Transverse colon (tissue), 4 donors: ENCODE data around the gene ACTN1. TPM values are rescaled to one million over a fixed set of nuclear protein-coding genes. Genes with fewer than 3 reads are reported as not detected.
A peak's percentile ranks its signal among the peaks of the same experiment; 100 is the strongest.

ENCODE experiments used
- DNase-seq: peaks from one replicate; pipeline ENCODE4 v3.0.0-alpha.2; 2019
- H3K27ac ChIP-seq, 4 donors: fragments of 200-600 bp; sonication (generic); 2 replicates each; pipeline ENCODE4 v1.5.1; 2016 to 2018; ENCODE audit warnings: inconsistent platforms in 4 of 4
- H3K27me3 ChIP-seq: fragments of 200-600 bp; sonication (generic); 2 replicates; pipeline ENCODE4 v1.5.1; 2017; ENCODE audit warnings: inconsistent platforms
- H3K36me3 ChIP-seq, 4 donors: fragments of 200-600 bp; sonication (generic); 2 replicates each; pipeline ENCODE4 v1.5.1; 2017 to 2019; ENCODE audit warnings: inconsistent platforms in 4 of 4
- H3K4me1 ChIP-seq, 4 donors: fragments of 200-600 bp; sonication (generic); 2 replicates each; pipeline ENCODE4 v1.5.1; 2017 to 2020; ENCODE audit warnings: inconsistent platforms in 4 of 4
- H3K4me3 ChIP-seq, 4 donors: fragments of 200-600 bp; sonication (generic); 1 replicate in 1 of 4; 2 replicates in 3 of 4; pipeline versions ENCODE4 v1.5.1 to v1.6.1; 2017 to 2019; ENCODE audit warnings: inconsistent platforms in 4 of 4
- H3K9me3 ChIP-seq, 2 donors: fragments of 200-600 bp; sonication (generic); 2 replicates each; pipeline ENCODE4 v1.5.1; 2017 to 2019; ENCODE audit warnings: inconsistent platforms in 2 of 2
- EP300 ChIP-seq: sonication (generic); formaldehyde crosslinking; IDR thresholded peaks from one replicate; pipeline ENCODE4 v1.6.1; 2017; ENCODE audit warnings: antibody characterized with exemption, low read depth
- POLR2A ChIP-seq: fragments of 450-650 bp; IDR thresholded peaks from one replicate; pipeline ENCODE4 v1.6.1; 2016; ENCODE audit warnings: antibody characterized with exemption, mild to moderate bottlenecking, moderate library complexity
- POLR2AphosphoS5 ChIP-seq, 3 donors: sonication (generic); formaldehyde crosslinking; IDR thresholded peaks; one replicate each; pipeline ENCODE4 v1.6.1; 2016; ENCODE audit warnings: antibody characterized with exemption in 3 of 3
- WGBS, 2 donors: methylation state at CpG; one replicate each; pipeline ENCODE4 v1.1.5; 2018; ENCODE audit warnings: low coverage in 1 of 2; 5-methylcytosine and 5-hydroxymethylcytosine counted together
- in situ Hi-C, 4 donors: fragments of 200-750 bp; cut with MboI; loops; one replicate each; pipeline versions ENCODE4 v1.15.0 to v1.15.1; 2017; ENCODE audit warnings: low sequenced_read_pairs in 3 of 4, low pct_ligation_motif_present in 1 of 4, low pct_unique_long_range_greater_than_20kb in 1 of 4
- intact Hi-C: fragments of 100-400 bp; cut with DNase I; formaldehyde crosslinking; loops from one replicate; pipeline ENCODE4 v1.15.1; 2023; ENCODE audit warnings: low total_unique reads
- total RNA-seq, 4 donors: library from RNA; depleted of rRNA; stranded (reverse); fragments of >200 nt; gene quantifications; one replicate each; pipeline ENCODE4 v1.1.0, GENCODE V29; 2016
- TF ChIP-seq, protein P1 (sequence below), 5 experiments: fragments of 200-600 bp in 3 of 5; fragments of 450-650 bp in 2 of 5; sonication (generic) in 3 of 5; IDR thresholded peaks; 1 replicate in 2 of 5; 2 replicates in 3 of 5; pipeline ENCODE4 v1.5.1; 2016 to 2017; ENCODE audit warnings: antibody characterized with exemption in 5 of 5, inconsistent platforms in 3 of 5, mild to moderate bottlenecking in 2 of 5, moderate library complexity in 1 of 5

ACTN1 gene
- total RNA-seq, 4 donors from 2014 or later, result 127 to 403 (median 197) TPM

GRCh38 chr14:68898248-68899032, 80.7 kb downstream of the ACTN1 start:
- no peak for DNase-seq
- Histone ChIP-seq H3K36me3 (peaks cover 0 to 26% (median 7%) of the 10 kb centered on the region in 4 donors), H3K27me3 (no peaks in the 10 kb centered on the region), H3K27ac (peak overlapping the region; percentile 16 to 85 (median 58)), H3K9me3 (no peaks in the 10 kb centered on the region), H3K4me3 (no peak overlapping the region), H3K4me1 (peaks cover 7 to 19% (median 11%) of the 10 kb centered on the region in 4 donors)
- TF ChIP-seq POLR2AphosphoS5 (IDR thresholded peaks at IDR 0.05), result peak in 1 of 3 donors; percentile 29
- no peak for TF ChIP-seq POLR2A
- WGBS, 2 donors, result 64 to 76% methylated on average over 7 to 12 of the region's 13 CpGs
- in situ Hi-C loops, result no loop called here
- intact Hi-C loops, result no loop called here

- TF ChIP-seq EP300 (no peak), POLR2AphosphoS5 (IDR thresholded peaks at IDR 0.05) (no peak), POLR2A (no peak)
- TF ChIP-seq, protein P1, sequence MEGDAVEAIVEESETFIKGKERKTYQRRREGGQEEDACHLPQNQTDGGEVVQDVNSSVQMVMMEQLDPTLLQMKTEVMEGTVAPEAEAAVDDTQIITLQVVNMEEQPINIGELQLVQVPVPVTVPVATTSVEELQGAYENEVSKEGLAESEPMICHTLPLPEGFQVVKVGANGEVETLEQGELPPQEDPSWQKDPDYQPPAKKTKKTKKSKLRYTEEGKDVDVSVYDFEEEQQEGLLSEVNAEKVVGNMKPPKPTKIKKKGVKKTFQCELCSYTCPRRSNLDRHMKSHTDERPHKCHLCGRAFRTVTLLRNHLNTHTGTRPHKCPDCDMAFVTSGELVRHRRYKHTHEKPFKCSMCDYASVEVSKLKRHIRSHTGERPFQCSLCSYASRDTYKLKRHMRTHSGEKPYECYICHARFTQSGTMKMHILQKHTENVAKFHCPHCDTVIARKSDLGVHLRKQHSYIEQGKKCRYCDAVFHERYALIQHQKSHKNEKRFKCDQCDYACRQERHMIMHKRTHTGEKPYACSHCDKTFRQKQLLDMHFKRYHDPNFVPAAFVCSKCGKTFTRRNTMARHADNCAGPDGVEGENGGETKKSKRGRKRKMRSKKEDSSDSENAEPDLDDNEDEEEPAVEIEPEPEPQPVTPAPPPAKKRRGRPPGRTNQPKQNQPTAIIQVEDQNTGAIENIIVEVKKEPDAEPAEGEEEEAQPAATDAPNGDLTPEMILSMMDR (IDR thresholded peaks at IDR 0.05), result no peak
- DNase-seq, result no peak
- Histone ChIP-seq H3K27me3 (no peaks in the 10 kb centered on the region), H3K9me3 (no peaks in the 10 kb centered on the region), H3K27ac (peak overlapping the region; percentile 16 to 85 (median 58)), H3K36me3 (peaks cover 0 to 21% (median 10%) of the 10 kb centered on the region in 4 donors), H3K4me3 (no peak overlapping the region), H3K4me1 (peaks cover 7 to 19% (median 9%) of the 10 kb centered on the region in 4 donors)
- intact Hi-C loops, result no loop called here
- in situ Hi-C loops, result no loop called here
- 76 to 100% methylated on average over 1 to 9 of the region's 9 CpGs for WGBS, 2 donors
These were observed 81.4 kb downstream of the ACTN1 start for GRCh38 chr14:68897559-68898155.

- Histone ChIP-seq H3K4me3 (no peak overlapping the region), H3K27me3 (no peaks in the 10 kb centered on the region), H3K4me1 (peaks cover 7 to 19% (median 8%) of the 10 kb centered on the region in 4 donors), H3K9me3 (no peaks in the 10 kb centered on the region), H3K36me3 (peaks cover 0 to 25% (median 8%) of the 10 kb centered on the region in 4 donors), H3K27ac (peak overlapping the region in 3 of 4 donors; percentile 70 to 85 (median 72))
- in situ Hi-C loops (no loop called here), intact Hi-C loops (no loop called here)
- TF ChIP-seq POLR2AphosphoS5 (IDR thresholded peaks at IDR 0.05) (no peak), EP300 (no peak), POLR2A (no peak)
- TF ChIP-seq, protein P1 (IDR thresholded peaks at IDR 0.05), result no peak
- WGBS, 2 donors, result 86% methylated on average over 9 of the region's 9 CpGs; no CpG with 5 or more reads in 1 of the 2 donors
- no peak for DNase-seq
These were observed 83.0 kb downstream of the ACTN1 start for GRCh38 chr14:68896132-68896531.

- intact Hi-C loops (no loop called here), in situ Hi-C loops (no loop called here)
- TF ChIP-seq, protein P1 (IDR thresholded peaks at IDR 0.05), result no peak
- TF ChIP-seq EP300 (no peak), POLR2AphosphoS5 (IDR thresholded peaks at IDR 0.05) (no peak), POLR2A (no peak)
- no peaks in the 10 kb centered on the region for H3K9me3 ChIP-seq
- WGBS, 2 donors, result 87 to 88% methylated on average over 4 to 14 of the region's 14 CpGs
- H3K36me3 ChIP-seq, result peaks cover 0 to 29% (median 13%) of the 10 kb centered on the region in 4 donors
- no peak overlapping the region for H3K4me3 ChIP-seq
- H3K4me1 ChIP-seq, result peaks cover 7 to 10% (median 7%) of the 10 kb centered on the region in 4 donors
- no peak for DNase-seq
- peak overlapping the region; percentile 24 to 85 (median 71) for H3K27ac ChIP-seq
- no peaks in the 10 kb centered on the region for H3K27me3 ChIP-seq
These were observed 84.0 kb downstream of the ACTN1 start for GRCh38 chr14:68894802-68895703.
